Epidermal melanocyte (primary cell): ENCODE measurements around the gene UNC13C.
"Not testable (repeated sequence)": the region's sequence is repeated elsewhere in the genome, so short reads cannot be mapped to it uniquely, and the experiment has no call there.

Source experiments
- DNase-seq: peaks from one replicate; pipeline ENCODE4 v3.0.0; 2011; ENCODE audit warnings: low spot score; ENCODE audit not compliant: insufficient read length

UNC13C gene

DNA sequence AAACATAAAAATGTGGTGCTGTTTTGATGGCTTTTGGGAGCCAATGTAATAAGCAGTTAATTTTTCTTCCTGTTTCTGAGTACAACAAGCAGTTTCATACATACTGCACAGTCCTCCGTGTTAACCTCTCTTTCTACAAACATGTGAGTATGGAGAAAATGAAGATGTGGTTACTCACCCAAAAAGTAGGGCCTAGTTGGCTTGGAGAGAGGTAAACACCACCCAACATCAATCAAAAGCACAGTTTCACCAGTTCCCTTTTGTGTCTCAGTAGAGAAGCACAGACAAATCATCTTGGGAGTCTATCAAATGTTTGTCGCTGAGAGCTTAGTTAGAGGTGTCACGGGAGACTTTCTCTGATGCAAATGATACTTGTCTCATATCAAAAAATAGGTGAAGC is 320.2 kb downstream of the UNC13C start:
- no peak for DNase-seq

DNA sequence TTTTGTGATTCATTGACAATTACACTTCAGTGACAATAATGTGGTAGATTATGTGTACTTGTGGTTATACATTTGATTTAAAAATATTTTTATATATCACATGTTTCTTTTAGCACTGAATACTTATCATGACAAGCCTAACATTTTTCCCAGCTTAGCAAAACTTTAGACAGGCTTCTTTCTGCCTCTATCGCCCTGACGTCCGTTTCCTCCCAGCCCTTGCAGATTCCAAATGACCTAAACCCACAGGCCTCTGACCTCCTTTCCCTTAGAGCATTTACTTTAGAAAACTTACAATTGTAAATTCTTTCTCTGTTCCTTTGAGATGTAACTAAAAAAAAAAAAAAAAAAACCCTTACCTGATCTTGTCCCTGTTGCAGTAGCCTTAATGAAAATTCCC is 326.1 kb downstream of the UNC13C start:
- DNase-seq = no peak

DNA sequence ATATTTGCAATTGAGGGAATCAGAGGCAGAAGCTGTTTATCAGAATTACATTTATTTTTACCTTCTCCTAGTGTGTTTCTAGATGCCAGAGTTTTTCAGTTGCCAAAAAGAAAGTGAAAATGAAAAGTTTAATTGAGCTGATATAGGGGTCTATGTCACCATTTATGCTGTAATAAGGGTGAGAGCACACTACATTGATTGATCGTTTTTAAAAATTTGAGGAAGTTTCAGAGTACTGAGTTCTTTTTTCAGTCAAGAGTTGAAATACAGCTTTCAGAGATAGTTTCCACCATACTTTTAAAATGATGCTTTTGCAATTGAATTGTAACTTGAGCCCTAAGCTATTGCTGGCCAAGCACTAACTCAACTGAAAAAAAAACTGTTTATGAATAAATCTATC is 326.9 kb downstream of the UNC13C start:
- no peak for DNase-seq

DNA sequence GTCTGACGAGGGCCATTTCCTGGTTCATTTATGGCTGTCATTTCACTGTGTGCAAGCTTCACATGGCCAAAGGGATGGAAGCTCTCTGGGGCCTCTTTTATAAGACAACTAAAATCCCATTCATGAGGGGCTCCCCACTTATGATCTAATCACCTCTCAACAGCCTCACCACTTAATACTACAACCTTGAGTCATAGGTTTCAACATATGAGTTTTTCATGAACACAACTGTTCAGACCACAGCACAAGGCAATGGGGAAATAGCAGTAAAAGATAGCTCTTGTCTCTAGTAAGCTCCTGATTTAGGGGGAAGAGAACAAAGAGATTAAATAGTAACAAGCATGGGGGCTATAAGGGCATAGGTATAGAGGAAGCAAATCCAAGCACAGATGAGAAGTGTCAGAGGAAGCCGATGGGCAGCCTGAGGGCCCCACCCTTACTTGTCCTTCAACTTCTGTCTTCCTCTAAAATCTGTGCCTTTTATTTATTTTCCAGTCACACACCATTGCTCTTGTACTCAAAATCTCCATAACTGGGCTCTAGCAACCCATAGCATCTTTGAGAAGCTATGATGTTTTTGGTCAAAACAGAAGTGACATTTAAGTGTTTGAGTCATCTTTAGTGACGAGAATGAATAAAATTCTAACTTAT is 329.1 kb downstream of the UNC13C start:
- DNase-seq = no peak

DNA sequence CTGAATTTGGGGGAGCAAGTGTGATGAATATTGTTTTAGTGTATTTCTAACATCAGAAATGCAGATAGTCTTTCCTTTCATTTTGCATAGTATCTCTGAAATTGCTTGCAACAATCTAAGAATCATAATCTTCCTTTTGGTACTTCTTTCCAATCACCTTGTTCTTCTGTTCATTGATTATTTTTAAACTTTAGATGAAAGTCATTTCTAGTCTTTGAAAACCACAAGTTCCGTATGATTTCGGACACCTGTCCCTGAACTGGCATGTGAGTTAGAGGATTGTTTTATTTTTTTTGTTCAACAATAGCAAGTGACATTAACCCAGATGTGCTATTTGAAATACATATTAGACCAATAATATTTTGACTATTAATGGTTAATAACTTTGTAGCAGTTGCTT is 329.7 kb downstream of the UNC13C start:
- DNase-seq = no peak

DNA sequence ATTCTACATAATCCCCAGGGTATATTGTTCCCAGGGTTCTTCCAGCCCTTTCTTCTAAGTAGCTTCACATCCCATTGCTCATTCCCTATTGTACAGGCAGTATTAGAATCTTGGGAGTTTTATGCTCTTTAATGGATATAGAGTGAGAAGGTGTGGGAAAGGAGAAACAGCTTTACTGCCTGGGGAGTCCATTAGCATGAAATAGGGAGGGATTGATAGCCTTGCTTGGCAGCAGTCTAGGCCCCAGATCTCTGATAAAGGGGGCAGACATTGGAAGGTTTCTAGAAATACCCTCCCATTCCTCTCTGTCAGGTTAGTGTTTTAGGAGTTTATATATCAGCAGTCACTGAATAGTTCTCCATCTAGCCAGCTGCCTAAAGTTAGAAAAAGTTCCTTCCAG is 334.3 kb downstream of the UNC13C start:
- DNase-seq = no peak

DNA sequence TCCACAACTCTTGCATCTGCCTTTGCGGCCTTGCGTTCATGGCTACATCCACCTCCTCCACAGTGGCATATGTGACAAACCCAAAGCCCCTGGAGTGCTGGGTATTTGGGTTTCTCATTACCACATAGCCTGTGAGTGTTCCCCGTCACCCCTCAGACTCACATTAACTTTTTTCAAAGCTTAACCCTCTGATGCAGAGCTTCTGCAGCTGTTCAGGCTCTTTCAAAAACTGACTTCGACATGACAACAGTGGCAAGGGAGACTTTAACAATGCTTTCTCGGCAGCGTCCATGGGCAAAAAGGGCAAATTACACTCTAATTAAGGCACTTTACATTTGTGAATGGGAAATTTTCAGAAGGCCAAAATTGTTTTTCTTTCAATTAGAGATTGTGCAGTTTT is 343.2 kb downstream of the UNC13C start:
- DNase-seq = no peak

DNA sequence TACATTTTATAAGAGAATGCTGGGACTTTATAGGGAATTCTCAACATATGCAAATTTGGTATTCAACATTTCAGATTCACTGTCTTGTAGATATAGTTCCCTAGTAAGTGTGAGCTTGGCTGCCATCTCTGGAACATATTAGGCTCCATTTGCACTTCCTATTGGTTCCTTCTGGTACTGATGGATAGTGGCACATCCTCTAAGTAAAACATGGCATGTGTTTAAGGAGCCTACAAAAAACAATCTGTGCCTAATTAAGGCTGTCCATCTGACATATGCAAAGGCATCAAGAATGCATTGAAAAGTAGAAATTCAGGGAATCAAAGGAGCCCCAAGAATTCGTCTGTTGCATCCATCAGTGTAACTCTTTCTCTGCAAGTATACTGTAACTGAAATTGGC is 344.1 kb downstream of the UNC13C start:
- DNase-seq = no peak

DNA sequence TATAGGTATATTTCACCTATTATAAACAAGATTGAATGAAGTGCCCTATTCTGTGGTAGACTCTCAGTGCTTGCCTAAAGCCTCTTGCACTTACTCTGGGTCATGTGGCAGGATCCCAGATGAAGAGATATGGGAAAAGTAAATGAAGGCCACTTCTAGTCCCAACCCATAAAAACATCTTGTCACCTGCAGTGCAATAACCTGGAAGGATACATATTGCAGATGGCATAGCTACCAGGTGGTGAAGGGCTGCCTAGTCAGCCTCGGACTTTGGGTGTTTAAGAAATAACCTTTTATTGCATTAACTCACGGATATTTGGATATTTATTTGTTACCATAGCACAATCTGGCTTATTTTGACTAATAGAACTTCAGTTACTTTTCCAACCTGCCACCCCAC is 367.1 kb downstream of the UNC13C start:
- DNase-seq = no peak

DNA sequence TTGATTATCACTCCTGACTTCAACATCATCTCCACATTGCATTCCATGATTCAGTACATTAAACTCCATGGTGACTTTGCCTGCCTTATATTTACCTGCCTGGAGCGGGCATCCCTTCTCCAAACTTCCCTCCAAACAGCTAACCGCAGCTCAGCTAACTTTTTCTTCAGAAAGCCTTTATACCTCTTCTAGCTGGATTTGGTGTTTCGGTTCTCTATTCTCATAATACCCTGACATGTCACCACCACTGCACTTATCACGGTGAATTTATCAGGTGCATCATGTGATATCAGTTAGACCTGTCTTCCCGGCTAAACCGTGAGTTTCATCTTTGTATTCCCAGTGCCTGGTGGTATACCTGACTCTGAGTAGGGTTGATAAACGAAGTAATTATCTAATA is 367.6 kb downstream of the UNC13C start:
- DNase-seq = no peak

DNA sequence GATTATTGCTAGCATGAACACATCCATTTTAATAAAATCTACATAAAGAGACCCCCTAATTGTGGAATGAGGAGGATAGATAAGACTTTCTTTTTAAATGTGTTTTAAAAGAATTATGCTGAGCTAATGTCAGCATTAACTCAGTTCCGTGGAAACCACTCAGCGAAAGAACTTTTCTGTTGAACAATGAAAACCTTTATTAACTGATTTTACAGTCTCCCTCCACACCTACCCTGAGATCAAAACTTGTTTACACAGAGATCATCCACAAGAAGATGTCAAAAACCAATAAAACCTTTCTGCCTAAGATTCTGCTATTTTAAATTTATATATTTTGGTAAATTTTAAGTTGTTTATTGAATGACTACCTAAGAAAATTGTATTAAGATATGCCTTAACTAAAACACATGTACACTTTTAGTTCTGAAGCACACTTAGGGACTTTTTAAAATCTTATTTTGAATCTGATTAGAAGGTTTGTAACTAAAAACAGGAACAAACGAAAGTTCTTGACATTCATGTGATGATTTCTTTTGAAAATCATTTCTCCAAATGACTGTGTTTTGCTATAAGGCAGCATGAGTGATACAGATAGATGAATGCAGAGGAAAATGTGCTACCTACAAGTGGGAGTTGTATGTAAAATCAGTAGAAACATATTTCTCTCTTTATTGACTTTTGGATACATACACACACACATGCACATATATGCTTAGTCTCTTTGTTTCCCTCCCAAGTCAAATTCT is 369.0 kb downstream of the UNC13C start:
- DNase-seq = no peak

DNA sequence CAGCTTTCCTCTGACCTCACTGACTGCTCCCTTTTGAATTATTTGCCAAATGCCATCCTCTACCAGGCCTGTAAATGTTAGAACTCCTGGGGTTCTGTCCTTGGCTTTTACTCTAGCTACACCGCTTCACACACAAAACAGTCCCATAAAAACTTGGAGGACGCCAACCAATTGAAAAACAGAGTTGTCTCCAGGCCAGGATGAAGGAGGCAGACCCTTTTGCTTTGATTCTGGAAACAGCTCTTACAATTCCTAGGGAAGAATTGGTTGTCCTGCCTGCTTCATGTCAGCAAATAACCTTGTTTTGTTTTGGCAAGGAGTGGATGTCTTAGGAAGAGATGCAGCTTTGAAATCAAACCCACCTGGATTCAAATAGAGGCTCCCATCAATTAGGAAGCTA is 375.5 kb downstream of the UNC13C start:
- DNase-seq = no peak

DNA sequence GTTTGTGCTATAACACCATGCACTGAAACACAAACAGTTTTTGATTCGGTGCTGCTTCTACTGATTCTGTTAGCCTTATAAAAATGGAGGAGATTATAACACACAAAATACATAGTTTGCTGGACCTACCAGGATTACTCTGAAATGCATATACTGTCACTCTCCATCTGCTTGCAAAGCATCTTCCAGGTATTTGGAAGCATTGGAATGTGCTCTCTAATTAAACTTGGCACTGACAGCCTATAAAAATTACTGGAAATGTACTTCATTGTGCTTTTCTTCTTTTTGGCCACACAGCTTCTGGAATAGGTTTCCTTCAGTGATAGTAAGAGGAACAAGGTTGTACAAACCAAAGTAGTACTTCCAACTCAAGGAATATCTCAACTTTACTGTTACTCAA is 376.1 kb downstream of the UNC13C start:
- DNase-seq = no peak

DNA sequence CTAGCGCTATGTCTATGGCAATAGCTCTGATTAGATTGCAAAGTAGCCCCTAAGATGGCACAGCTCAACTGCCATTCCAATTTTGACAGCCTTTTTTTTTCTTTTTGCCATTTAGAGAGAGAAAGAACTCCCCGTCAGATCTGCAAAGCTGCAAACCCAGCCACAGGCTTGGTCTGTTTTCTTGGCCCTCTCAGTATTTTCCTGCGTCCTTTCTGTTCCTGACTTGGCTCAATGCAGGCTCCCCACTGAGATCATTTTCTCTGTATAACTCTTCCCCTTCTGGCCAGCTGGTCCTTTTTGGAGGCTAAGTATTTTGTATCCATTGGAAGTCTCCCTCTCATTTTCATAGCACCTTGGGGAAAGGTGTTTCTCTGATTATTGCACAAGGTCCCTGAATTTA is 386.7 kb downstream of the UNC13C start:
- DNase-seq = no peak

DNA sequence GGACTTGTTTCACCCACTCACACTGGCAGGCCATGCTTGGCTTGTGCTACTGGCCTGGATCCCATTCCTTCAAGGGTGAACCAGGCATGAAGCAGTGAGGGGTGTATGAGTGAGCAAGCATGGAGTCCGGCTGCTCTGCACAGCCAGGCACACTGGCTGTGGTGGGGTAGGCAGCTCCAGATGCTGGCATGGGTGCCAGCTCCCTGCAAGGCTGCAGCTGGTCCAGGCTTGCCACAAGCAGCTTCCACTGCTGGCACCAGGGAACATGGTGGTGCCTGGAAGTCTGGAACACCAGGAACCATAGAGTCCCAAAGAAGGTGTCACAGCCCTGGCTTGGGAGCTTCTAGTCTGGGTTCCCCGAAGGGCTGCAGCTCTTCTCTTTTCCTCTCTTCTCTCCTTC is 395.1 kb downstream of the UNC13C start:
- no peak for DNase-seq

DNA sequence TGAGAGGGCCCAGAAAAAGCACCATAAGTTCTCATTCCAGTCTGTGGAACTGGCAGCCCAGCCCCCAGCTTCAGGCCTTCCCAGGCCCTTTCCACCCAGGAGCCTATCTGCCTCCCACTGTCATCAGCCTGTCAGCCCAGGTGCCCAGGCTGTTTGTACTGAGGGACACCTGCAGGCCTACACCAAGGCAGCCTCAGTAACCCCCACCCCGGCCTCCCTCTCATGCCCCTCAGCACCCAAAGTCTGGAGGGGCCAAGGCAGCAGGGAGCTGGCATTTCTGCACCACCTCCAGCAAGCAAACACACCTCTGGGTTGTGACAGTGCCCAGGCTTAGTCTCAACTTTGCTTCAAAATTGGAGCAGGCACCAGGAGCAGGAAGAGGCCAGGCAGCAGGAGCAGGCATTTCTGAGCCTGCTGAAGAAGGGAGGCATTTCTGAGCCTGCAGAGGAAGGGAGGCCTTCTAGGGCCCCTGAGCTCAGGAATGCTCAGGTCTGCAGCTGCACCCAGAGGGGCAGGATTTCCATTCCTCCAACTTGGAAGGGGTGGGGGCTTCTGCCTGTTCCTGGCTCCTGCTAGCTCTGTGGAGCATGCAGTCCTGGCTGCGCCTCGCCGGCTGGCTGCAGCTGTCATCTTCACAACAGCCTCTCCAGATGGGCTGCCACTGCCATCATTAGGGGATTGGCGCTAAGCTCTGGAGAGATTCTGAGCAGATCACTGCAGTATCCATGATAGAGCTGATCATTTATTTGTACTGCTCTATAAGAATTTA is 396.1 kb downstream of the UNC13C start:
- no peak for DNase-seq

DNA sequence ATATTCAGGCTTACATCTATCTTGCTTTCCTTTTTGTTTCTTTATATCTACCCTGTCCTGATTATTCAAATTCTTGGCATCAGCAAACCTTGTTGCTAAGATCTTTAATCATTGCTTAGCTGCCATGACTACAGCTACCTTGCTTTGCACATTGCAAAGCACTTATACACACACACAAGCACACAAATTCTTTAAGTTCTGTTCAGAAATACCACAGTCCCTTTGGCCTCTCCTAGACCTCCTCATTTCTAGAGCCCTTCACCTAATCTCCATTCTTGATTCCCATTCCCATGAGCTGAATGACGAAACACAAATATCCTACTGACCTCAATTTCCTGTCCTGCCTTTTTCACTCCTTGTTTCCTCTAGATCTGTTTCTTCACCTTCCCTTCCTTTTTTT is 409.6 kb downstream of the UNC13C start:
- DNase-seq = no peak

DNA sequence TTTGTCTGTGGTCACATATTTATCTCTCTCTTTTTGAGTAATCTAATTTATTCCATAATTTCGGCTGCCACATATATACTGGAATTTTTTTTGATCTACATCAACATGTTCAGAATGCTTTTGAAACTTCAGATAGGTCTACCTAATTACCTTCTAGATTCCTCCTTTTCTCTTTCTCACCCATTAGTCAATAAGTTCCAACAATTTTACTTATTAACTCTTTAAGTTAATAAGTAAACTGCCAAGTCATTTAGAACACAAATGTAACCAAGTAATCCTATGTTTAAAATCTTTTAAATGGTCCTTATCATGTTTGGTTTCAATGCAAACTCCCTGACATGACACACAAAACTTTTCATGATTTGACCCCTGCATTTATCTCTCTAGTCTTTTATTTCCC is 410.5 kb downstream of the UNC13C start:
- DNase-seq = no peak

DNA sequence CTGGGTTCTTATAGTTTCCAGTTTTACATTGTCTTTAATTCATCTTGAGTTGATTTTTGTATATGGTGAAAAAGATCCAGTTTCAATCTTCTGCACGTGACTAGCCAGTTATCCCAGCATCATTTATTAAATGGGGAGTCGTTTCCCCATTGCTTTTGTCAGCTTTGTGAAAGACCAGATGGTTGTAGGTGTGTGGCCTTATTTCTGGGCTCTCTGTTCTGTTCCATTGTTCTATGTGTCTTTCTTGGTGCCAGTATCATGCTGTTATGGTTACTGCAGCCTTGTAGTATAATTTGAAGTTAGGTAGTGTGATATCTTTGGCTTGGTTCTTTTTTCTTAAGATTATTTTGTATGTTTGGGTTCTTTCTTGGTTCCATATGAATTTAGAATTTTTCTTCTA is 432.2 kb downstream of the UNC13C start:
- DNase-seq = no peak

DNA sequence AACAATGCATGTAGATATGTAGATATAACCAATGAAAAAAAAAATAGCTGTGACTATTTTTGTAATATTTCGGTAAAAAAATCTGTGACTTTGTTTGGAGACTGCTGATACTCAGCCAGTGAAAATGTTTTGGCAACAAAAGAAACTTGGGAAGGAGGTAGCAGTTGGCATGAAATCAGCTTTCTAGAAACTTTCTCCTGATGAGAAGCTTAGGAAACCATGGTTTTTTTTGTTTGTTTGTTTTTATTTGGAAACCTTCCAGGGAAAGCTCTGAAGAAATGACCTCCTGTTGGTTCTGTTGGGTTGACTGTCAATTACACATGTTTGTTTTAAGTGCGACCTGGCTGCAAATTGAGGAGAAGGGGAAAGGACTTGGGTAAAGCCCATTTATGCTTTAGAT is 445.9 kb downstream of the UNC13C start:
- no peak for DNase-seq

DNA sequence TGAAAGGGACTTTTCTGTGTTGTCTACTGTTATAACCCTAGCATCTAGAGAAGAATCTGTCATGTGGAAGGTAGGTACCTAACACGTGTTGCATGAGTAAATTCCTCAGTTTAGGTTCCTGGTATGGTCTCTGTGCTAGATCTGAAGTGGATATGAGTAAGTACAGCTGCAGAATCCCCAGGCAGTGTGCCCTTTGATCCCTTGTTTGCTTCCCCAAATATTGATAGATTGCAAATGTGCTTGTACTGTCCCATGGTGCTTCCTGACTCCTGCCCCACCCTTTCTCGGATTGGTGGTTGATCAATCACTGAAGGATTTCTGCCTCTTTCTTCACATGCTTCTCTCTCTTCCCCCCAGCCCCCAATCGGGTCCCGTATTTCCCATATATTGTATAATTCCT is 450.4 kb downstream of the UNC13C start:
- DNase-seq = no peak

DNA sequence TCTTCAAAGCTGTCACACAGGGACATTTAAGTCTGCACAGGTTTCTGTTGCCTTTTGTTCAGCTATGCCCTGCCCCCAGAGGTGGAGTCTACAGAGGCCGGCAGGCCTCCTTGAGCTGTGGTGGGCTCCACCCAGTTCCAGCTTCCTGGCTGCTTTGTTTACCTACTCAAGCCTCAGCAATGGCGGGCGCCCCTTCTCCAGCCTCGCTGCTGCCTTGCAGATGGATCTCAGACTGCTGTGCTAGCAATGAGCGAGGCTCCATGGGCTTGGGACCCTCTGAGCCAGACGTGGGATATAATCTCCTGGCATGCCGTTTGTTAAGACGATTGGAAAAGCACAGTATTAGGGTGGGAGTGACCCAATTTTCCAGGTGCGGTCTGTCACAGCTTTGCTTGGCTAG is 472.0 kb downstream of the UNC13C start:
- not testable (repeated sequence) for DNase-seq

DNA sequence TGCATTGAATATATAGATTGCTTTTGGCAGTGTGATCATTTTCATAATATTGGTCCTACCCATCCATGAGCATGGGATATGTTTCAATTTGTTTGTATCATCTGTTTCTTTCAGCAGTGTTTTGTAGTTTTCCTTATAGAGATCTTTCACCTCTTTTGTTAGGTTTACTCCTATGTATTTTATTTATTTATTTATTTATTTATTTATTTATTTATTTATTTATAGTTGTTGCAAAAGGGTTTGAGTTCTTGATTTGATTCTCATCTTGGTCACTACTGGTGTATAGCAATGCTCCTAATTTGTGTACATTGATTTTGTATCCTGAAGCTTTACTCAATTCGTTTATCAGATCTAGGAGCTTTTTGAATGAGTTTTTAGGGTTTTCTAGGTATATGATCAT is 478.2 kb downstream of the UNC13C start:
- DNase-seq = no peak
